Colonic mucosa (tissue), 4 donors: ENCODE data around the gene R3HDM1. TPM values are rescaled to one million over a fixed set of nuclear protein-coding genes. Genes with fewer than 3 reads are reported as not detected.

ENCODE experiments used
- DNase-seq: peaks from one replicate; pipeline ENCODE4 v3.0.0-alpha.2; 2020
- H3K27ac ChIP-seq: fragments of 200-600 bp; one replicate; pipeline ENCODE4 v1.8.0; 2021
- H3K27me3 ChIP-seq: fragments of 200-600 bp; one replicate; pipeline ENCODE4 v1.8.0; 2021
- H3K36me3 ChIP-seq: fragments of 200-600 bp; one replicate; pipeline ENCODE4 v1.8.0; 2021
- H3K4me1 ChIP-seq: fragments of 200-600 bp; one replicate; pipeline ENCODE4 v1.8.0; 2021; ENCODE audit warnings: mild to moderate bottlenecking
- H3K4me3 ChIP-seq: fragments of 200-600 bp; one replicate; pipeline ENCODE4 v1.8.0; 2021
- H3K9ac ChIP-seq, 2 donors: one replicate each; pipeline ENCODE4 v1.7.0; 2013; ENCODE audit warnings: control low read depth in 2 of 2, low read depth in 2 of 2, low read length in 2 of 2
- H3K9me3 ChIP-seq: fragments of 200-600 bp; one replicate; pipeline ENCODE4 v1.8.0; 2021
- CTCF ChIP-seq: fragments of 200-600 bp; IDR thresholded peaks from one replicate; pipeline ENCODE4 v1.8.0; 2022; ENCODE audit warnings: antibody characterized with exemption, mild to moderate bottlenecking
- intact Hi-C: fragments of 100-400 bp; cut with DNase I; formaldehyde crosslinking; loops from one replicate; pipeline ENCODE4 v1.14.1; 2022
- total RNA-seq, 2 donors: library from RNA; stranded (reverse); fragmentation: NEBNext Ultra II Directional in 1 of 2; extraction: Animal tissue kit (Norgen Biotek cat#: 25700) in 1 of 2; gene quantifications; one replicate each; pipeline ENCODE4 v1.2.1, GENCODE V29; 2021
- donor health status: healthy.
- donor health status: DM: no; HTN: no; CAD: no.
- donor health status: DM: no; HTN: no; CAD: no.

R3HDM1 gene
- total RNA-seq, 2 donors from 2014 or later = 22.7 to 34.2 TPM

DNA sequence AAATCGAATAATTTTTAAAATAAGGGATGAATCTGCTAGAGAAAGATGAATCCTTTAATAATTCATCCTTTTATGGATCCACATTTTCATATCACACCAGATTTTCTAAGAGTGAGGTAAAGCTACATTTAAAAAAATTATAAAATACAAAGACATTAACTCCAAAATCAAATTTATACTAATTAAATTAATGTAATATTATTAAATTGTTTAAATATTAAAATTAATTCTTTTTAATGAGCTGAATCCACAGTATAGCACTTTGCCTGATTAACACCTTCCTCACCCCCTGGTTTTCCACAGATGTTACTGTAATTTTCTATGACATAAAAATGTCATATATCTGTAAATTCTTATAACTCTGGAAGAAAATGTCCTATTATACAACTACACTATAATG lies 26.5 kb upstream of the R3HDM1 start:
- no peaks in the 10 kb centered on the region for H3K27me3 ChIP-seq
- no peak overlapping the region for H3K4me3 ChIP-seq
- H3K9me3 ChIP-seq = no peaks in the 10 kb centered on the region
- no peaks in the 10 kb centered on the region for H3K4me1 ChIP-seq
- DNase-seq = no peak
- H3K36me3 ChIP-seq = no peaks in the 10 kb centered on the region
- intact Hi-C loops = no loop called here
- H3K27ac ChIP-seq = no peak overlapping the region
- H3K9ac ChIP-seq = no peak overlapping the region
- no peak for TF ChIP-seq CTCF

GRCh38 chr2:135510577-135510976 lies 20.7 kb upstream of the R3HDM1 start:
- Histone ChIP-seq H3K4me3 (no peak overlapping the region), H3K36me3 (no peaks in the 10 kb centered on the region), H3K9me3 (no peaks in the 10 kb centered on the region), H3K27ac (no peak overlapping the region), H3K27me3 (no peaks in the 10 kb centered on the region), H3K9ac (no peak overlapping the region), H3K4me1 (no peaks in the 10 kb centered on the region)
- TF ChIP-seq CTCF = no peak
- no peak for DNase-seq
- intact Hi-C loops = no loop called here

DNA sequence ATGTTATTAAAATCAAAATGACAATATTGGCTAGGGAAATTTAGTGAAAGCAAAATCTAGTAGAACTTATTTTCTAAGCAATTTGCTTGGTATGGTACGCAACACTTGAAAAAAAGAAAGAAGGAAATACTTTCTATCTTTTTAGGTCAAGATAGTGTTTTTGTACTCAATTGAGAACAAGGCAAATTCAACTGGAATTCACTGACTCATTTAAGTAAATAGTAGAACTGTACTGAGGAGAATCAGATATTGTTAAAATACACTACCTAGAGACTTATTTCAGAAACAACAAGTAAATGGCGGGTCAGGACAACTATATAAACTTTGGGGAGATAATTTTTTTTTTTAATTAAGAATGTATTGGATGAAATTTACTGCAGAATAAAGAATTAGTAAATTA lies 19.2 kb upstream of the R3HDM1 start:
- Histone ChIP-seq H3K27ac (no peak overlapping the region), H3K4me3 (no peak overlapping the region), H3K4me1 (no peaks in the 10 kb centered on the region), H3K36me3 (no peaks in the 10 kb centered on the region), H3K9me3 (no peaks in the 10 kb centered on the region), H3K9ac (no peak overlapping the region), H3K27me3 (no peaks in the 10 kb centered on the region)
- intact Hi-C loops = no loop called here
- TF ChIP-seq CTCF = no peak
- DNase-seq = no peak

DNA sequence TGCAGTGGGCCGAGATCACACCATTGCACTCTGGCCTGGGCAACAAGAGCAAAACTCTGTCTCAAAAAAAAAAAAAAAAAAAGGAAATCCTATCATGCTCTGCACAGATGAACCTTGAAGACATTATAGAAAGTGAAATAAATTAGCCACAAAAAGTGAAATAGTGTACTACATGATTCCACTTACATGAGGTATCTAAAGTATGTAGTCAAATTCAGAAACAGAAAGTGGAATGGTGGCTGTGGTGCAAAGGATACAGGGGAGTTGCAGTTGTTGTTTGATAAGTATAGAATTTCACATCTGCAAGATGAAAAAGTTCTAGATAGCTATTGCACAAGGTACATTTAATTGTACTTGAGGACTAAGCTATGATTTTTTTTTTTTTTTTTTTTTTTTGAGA lies 5.5 kb upstream of the R3HDM1 start:
- no peak for DNase-seq
- H3K27ac ChIP-seq = no peak overlapping the region
- H3K4me1 ChIP-seq = no peaks in the 10 kb centered on the region
- TF ChIP-seq CTCF = no peak
- no peaks in the 10 kb centered on the region for H3K9me3 ChIP-seq
- no peaks in the 10 kb centered on the region for H3K36me3 ChIP-seq
- no peaks in the 10 kb centered on the region for H3K27me3 ChIP-seq
- intact Hi-C loops = no loop called here
- no peak overlapping the region for H3K4me3 ChIP-seq
- H3K9ac ChIP-seq = no peak overlapping the region

GRCh38 chr2:135528006-135528405 lies 3.3 kb upstream of the R3HDM1 start:
- Histone ChIP-seq H3K4me1 (peaks cover 6% of the 10 kb centered on the region), H3K4me3 (no peak overlapping the region), H3K36me3 (no peaks in the 10 kb centered on the region), H3K27me3 (no peaks in the 10 kb centered on the region), H3K9me3 (no peaks in the 10 kb centered on the region), H3K9ac (no peak overlapping the region), H3K27ac (no peak overlapping the region)
- intact Hi-C loops = no loop called here
- no peak for DNase-seq
- no peak for TF ChIP-seq CTCF
